Vagina (tissue), 2 donors: Measurements from ENCODE around the gene NFIB.

Source experiments
- POLR2A ChIP-seq, 2 donors: fragments of 450-650 bp; IDR thresholded peaks; one replicate each; pipeline ENCODE4 v1.6.1; 2017; ENCODE audit warnings: antibody characterized with exemption in 2 of 2, mild to moderate bottlenecking in 2 of 2, moderate library complexity in 2 of 2
- POLR2AphosphoS5 ChIP-seq, 2 donors: sonication (generic); formaldehyde crosslinking; IDR thresholded peaks; one replicate each; pipeline ENCODE4 v1.9.0; 2017; ENCODE audit warnings: antibody characterized with exemption in 2 of 2, mild to moderate bottlenecking in 2 of 2, low read depth in 1 of 2; ENCODE audit not compliant: insufficient read depth in 1 of 2
- TF ChIP-seq, protein P1 (sequence below), 3 experiments: fragments of 450-650 bp in 2 of 3; fragments of 200-600 bp in 1 of 3; sonication (generic) in 1 of 3; IDR thresholded peaks; one replicate each; pipeline ENCODE4 v1.5.1; 2017 to 2019; ENCODE audit warnings: antibody characterized with exemption in 3 of 3, mild to moderate bottlenecking in 2 of 3, moderate library complexity in 2 of 3

DNA sequence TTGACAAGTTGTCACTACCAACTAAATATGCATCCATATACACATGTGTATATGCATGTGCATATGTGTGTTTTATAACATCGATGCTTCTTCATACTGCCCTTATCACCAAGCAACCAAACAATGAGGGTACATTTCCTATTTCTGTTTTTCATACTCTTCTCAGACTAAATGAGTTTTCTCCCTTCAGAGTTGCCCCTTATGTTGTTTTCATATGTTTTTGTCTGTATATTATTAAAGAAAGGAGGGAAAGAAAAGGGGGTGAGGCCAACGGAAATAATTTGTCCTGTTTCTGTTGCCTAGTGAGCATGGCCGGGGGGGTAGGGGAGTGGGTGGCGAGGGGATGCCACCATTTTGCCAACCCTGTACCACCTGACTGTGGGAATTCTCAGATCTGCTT is 28.8 kb upstream of the NFIB start:
- TF ChIP-seq POLR2AphosphoS5 (IDR thresholded peaks at IDR 0.05; ENCODE audit: insufficient read depth in 1 of 2, low read depth in 1 of 2) (no peak), POLR2A (IDR thresholded peaks at IDR 0.05) (no peak)
- TF ChIP-seq, protein P1, sequence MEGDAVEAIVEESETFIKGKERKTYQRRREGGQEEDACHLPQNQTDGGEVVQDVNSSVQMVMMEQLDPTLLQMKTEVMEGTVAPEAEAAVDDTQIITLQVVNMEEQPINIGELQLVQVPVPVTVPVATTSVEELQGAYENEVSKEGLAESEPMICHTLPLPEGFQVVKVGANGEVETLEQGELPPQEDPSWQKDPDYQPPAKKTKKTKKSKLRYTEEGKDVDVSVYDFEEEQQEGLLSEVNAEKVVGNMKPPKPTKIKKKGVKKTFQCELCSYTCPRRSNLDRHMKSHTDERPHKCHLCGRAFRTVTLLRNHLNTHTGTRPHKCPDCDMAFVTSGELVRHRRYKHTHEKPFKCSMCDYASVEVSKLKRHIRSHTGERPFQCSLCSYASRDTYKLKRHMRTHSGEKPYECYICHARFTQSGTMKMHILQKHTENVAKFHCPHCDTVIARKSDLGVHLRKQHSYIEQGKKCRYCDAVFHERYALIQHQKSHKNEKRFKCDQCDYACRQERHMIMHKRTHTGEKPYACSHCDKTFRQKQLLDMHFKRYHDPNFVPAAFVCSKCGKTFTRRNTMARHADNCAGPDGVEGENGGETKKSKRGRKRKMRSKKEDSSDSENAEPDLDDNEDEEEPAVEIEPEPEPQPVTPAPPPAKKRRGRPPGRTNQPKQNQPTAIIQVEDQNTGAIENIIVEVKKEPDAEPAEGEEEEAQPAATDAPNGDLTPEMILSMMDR (IDR thresholded peaks at IDR 0.05), result no peak
